Sigmoid colon (tissue), 7 donors: ENCODE measurements around the gene SLC45A2. TPM values are rescaled to one million over a fixed set of nuclear protein-coding genes. Genes with fewer than 3 reads are reported as not detected.

Experiments used
- DNase-seq: peaks from one replicate; pipeline ENCODE4 v3.0.0-alpha.2; 2019
- H3K27ac ChIP-seq, 4 donors: fragments of 200-600 bp; sonication (generic); one replicate each; pipeline ENCODE4 v1.5.1; 2016 to 2019; ENCODE audit warnings: mild to moderate bottlenecking in 1 of 4
- H3K27me3 ChIP-seq, 3 donors: fragments of 200-600 bp; sonication (generic); one replicate each; pipeline ENCODE4 v1.5.1; 2019; ENCODE audit warnings: mild to moderate bottlenecking in 1 of 3
- H3K36me3 ChIP-seq, 4 donors: fragments of 200-600 bp; sonication (generic); one replicate each; pipeline ENCODE4 v1.5.1; 2016 to 2019
- H3K4me1 ChIP-seq, 4 donors: fragments of 200-600 bp; sonication (generic); one replicate each; pipeline ENCODE4 v1.5.1; 2017 to 2019
- H3K4me3 ChIP-seq, 4 donors: fragments of 200-600 bp; sonication (generic); one replicate each; pipeline ENCODE4 v1.5.1; 2017 to 2019; ENCODE audit warnings: mild to moderate bottlenecking in 2 of 4, moderate library complexity in 1 of 4
- H3K9me3 ChIP-seq, 4 donors: fragments of 200-600 bp in 3 of 4; sonication (generic) in 3 of 4; one replicate each; pipeline versions ENCODE4 v1.5.1 to v1.6.1; 2013 to 2019
- CTCF ChIP-seq, 4 experiments: fragments of 450-650 bp in 3 of 4; fragments of 200-600 bp in 1 of 4; IDR thresholded peaks; one replicate each; pipeline ENCODE4 v1.5.1; 2016 to 2019; ENCODE audit warnings: antibody characterized with exemption in 4 of 4, mild to moderate bottlenecking in 3 of 4, moderate library complexity in 2 of 4
- EP300 ChIP-seq, 4 donors: sonication (generic); formaldehyde crosslinking; IDR thresholded peaks; one replicate each; pipeline ENCODE4 v1.6.1; 2017; ENCODE audit warnings: antibody characterized with exemption in 4 of 4
- POLR2A ChIP-seq, 2 donors: fragments of 450-650 bp; IDR thresholded peaks; one replicate each; pipeline ENCODE4 v1.6.1; 2016; ENCODE audit warnings: antibody characterized with exemption in 2 of 2, mild to moderate bottlenecking in 2 of 2, moderate library complexity in 2 of 2
- POLR2AphosphoS5 ChIP-seq, 4 donors: sonication (generic); formaldehyde crosslinking; IDR thresholded peaks; one replicate each; pipeline ENCODE4 v1.6.1; 2017; ENCODE audit warnings: antibody characterized with exemption in 4 of 4
- WGBS, 2 donors: extraction: QIAGEN DNeasy Blood & Tissue Kit; methylation state at CpG; one replicate each; pipeline ENCODE4 v1.1.7; 2013; 5-methylcytosine and 5-hydroxymethylcytosine counted together
- intact Hi-C: fragments of 100-400 bp; cut with DNase I; formaldehyde crosslinking; loops from one replicate; pipeline ENCODE4 v1.15.1; 2023
- polyA plus RNA-seq, 3 donors: library from polyadenylated mRNA; stranded (reverse); fragments of 200-250 nt; gene quantifications; one replicate each; pipeline ENCODE4 v1.2.3, GENCODE V29; 2013
- total RNA-seq, 4 donors: library from RNA; depleted of rRNA; stranded (reverse); fragments of >200 nt; gene quantifications; one replicate each; pipeline ENCODE4 v1.1.0, GENCODE V29; 2016
- donor health status: healthy with polysubstance abuse.
- donor health status: Bipolar disorder and iron deficiency.
- donor health status: healthy.

Gene SLC45A2
- total and polyA plus RNA-seq, 7 donors = 0.03 to 0.27 TPM; not detected in 5

DNA sequence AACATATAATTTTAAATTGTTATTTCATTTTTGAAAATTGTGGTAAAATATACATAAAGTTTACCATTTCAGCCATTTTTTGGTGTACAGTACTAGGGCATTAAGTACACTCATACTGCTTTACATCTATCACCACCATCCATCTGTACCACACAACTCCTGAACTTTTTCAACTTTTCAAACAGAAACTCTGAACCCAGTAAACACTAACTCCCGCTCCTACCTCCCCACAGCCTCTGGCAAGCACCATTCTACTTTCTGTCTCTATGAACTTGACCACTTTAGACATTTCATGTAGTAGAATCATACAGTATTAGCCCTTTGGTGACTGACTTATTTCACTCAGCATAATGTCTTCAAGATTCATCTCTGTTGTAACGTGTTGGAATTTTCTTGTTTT lies 8.4 kb upstream of the SLC45A2 start:
- Histone ChIP-seq H3K4me1 (peaks cover 0 to 13% (median 3%) of the 10 kb centered on the region in 4 donors), H3K27ac (no peak overlapping the region), H3K36me3 (peaks cover 0 to 27% (median 8%) of the 10 kb centered on the region in 4 donors), H3K9me3 (no peaks in the 10 kb centered on the region), H3K27me3 (no peaks in the 10 kb centered on the region), H3K4me3 (no peak overlapping the region)
- TF ChIP-seq POLR2AphosphoS5 (IDR thresholded peaks at IDR 0.05) (no peak), EP300 (IDR thresholded peaks at IDR 0.05) (no peak), CTCF (IDR thresholded peaks at IDR 0.05) (no peak), POLR2A (IDR thresholded peaks at IDR 0.05) (no peak)
- intact Hi-C loops = no loop called here
- DNase-seq = no peak
- 93 to 96% methylated on average over 2 of the region's 2 CpGs for WGBS, 2 donors

DNA sequence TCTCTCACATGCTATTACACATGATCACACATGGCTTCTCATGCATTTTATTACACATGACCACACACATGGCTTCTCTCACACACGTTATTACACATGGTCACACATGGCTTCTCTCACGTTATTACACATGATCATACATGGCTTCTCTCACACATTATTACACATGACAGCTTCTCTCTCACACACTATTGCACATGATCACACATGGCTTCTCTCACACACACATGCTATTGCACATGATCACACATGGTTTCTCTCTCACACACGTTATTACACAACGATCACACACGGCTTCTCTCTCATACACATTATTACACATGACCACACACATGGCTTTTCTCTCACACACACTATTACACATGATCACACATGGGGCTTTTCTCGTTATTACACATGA lies 954 bp upstream of the SLC45A2 start:
- intact Hi-C loops = no loop called here
- no peak overlapping the region for H3K27ac ChIP-seq
- no peaks in the 10 kb centered on the region for H3K9me3 ChIP-seq
- TF ChIP-seq POLR2AphosphoS5 (IDR thresholded peaks at IDR 0.05) (no peak), POLR2A (IDR thresholded peaks at IDR 0.05) (no peak), EP300 (IDR thresholded peaks at IDR 0.05) (no peak), CTCF (IDR thresholded peaks at IDR 0.05) (no peak)
- H3K36me3 ChIP-seq = peaks cover 0 to 34% (median 9%) of the 10 kb centered on the region in 4 donors
- no peak overlapping the region for H3K4me3 ChIP-seq
- H3K4me1 ChIP-seq = no peaks in the 10 kb centered on the region
- no peaks in the 10 kb centered on the region for H3K27me3 ChIP-seq
- no peak for DNase-seq
- WGBS, 2 donors = 96% methylated on average over 6 of the region's 6 CpGs

DNA sequence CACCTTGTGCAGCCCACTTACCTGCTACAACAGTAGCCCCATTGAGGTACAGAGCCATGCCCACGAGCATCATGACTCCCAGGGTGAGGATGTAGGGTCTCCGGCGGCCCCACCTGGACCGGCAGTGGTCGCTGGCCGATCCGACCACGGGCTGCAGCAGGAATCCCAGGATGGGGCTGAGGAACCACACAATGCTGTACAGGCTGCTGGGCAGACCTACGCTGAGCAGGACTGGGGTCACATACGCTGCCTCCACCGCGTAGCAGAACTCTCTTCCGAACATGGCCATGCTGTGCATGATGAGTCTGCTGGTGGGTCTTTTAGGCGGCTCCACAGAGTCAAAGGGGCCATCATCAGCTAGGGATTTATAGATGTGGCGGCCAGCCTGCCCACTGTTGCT lies 315 bp downstream of the SLC45A2 start:
- intact Hi-C loops = no loop called here
- Histone ChIP-seq H3K4me3 (no peak overlapping the region), H3K27me3 (no peaks in the 10 kb centered on the region), H3K27ac (no peak overlapping the region), H3K4me1 (no peaks in the 10 kb centered on the region), H3K36me3 (peaks cover 0 to 30% (median 9%) of the 10 kb centered on the region in 4 donors), H3K9me3 (no peaks in the 10 kb centered on the region)
- WGBS, 2 donors = 96 to 97% methylated on average over 15 of the region's 15 CpGs
- TF ChIP-seq EP300 (IDR thresholded peaks at IDR 0.05) = no peak
- TF ChIP-seq CTCF (IDR thresholded peaks at IDR 0.05) = no peak
- TF ChIP-seq POLR2AphosphoS5 (IDR thresholded peaks at IDR 0.05) = no peak
- no peak for TF ChIP-seq POLR2A (IDR thresholded peaks at IDR 0.05)
- no peak for DNase-seq

DNA sequence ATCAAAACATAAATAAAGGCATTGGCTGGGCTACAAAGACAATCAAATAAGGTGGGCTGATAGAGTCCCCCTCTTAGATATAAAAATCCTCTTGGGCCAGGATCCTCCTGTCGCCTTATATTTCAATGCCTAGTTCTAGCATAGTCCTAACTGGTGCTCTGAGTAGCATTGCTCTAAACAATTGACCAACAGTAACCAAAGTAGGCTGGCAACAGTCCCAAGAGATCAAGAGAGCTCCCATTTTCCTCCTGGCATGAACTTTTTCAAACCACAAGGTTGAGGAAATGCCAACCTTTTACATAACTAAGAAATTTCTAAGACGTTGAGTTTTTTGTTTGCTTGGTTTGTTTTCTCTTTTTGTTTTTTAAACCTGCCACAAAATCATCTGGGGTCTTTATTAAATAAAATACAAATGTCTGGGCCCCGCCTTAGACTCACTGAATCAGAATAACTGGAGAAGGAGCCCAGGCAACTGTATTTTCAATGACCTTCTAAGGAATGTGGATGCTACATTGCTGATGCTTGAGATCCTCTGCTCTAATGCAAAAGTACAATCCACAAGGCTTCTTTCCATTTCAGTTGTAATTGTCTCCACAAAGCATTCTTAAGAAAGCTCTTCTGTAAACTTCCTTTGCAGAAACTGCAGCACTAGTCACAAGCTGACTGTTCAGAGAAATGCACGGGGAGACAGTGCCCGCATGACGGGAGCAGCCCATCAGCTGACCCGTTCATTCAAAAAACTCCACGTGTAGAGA lies 2.9 kb downstream of the SLC45A2 start:
- peaks cover 0 to 4% (median 0%) of the 10 kb centered on the region in 4 donors for H3K36me3 ChIP-seq
- no peaks in the 10 kb centered on the region for H3K9me3 ChIP-seq
- H3K27ac ChIP-seq = no peak overlapping the region
- 81 to 82% methylated on average over 8 of the region's 8 CpGs for WGBS, 2 donors
- intact Hi-C loops = no loop called here
- TF ChIP-seq POLR2AphosphoS5 (IDR thresholded peaks at IDR 0.05) (no peak), POLR2A (IDR thresholded peaks at IDR 0.05) (no peak), CTCF (IDR thresholded peaks at IDR 0.05) (no peak), EP300 (IDR thresholded peaks at IDR 0.05) (no peak)
- no peak for DNase-seq
- H3K27me3 ChIP-seq = no peaks in the 10 kb centered on the region
- H3K4me1 ChIP-seq = peaks cover 0 to 8% (median 3%) of the 10 kb centered on the region in 4 donors
- no peak overlapping the region for H3K4me3 ChIP-seq
